Measurements from ENCODE around the gene GATA2. TPM values are rescaled to one million over a fixed set of nuclear protein-coding genes. Genes with fewer than 3 reads are reported as not detected.

Gene GATA2
- total RNA-seq, 1 experiment from 2014 or later, result 74.6 TPM

GRCh38 chr3:128456776-128457715 is 36.0 kb downstream of the GATA2 start:
- no peak for ATAC-seq
- DNase-seq (ENCODE audit: low read depth, low spot score), result no peak
- no peak overlapping the region; a peak in 1 of 4 replicates for H3K4me3 ChIP-seq (ENCODE audit: low read depth in 2 of 2, low read length in 2 of 2)
- no peaks in the 10 kb centered on the region for H3K4me1 ChIP-seq (ENCODE audit: control insufficient read depth, insufficient read depth, low read length)
- no peaks in the 10 kb centered on the region for H3K27me3 ChIP-seq (ENCODE audit: control insufficient read depth, insufficient read depth, low read length)
- TF ChIP-seq POLR2AphosphoS5 (IDR thresholded peaks at IDR 0.05; ENCODE audit: low read depth, low read length) (no peak), TCF7L2 (IDR thresholded peaks at IDR 0.05; ENCODE audit: low read depth, low read length) (no peak), SIN3A (IDR thresholded peaks at IDR 0.05; ENCODE audit: borderline replicate concordance, insufficient read depth, low read depth, low read length) (no peak), CTCF (IDR thresholded peaks at IDR 0.05) (no peak), REST (IDR thresholded peaks at IDR 0.05; ENCODE audit: insufficient read depth in 1 of 2, low read depth in 2 of 2, low read length in 1 of 2) (no peak)
- no peak overlapping the region for H3K27ac ChIP-seq (ENCODE audit: low read length)
- intact Hi-C loops (cut with micrococcal nuclease; ENCODE audit: unreplicated experiment) (no loop called here), in situ Hi-C loops (cut with HindIII; ENCODE audit: low pct_unique_long_range_greater_than_20kb, low sequenced_read_pairs) (no loop called here)
- H3K9me3 ChIP-seq (ENCODE audit: control insufficient read depth, insufficient read depth, low read depth, low read length), result no peaks in the 10 kb centered on the region
- ChIA-PET CTCF (no interaction called here), POLR2A (interaction anchor here (0.6 kb wide), 1 partner anchor 51 kb away, joined by 5 read pairs; no protein-coding TSS in a partner anchor)
- H3K36me3 ChIP-seq (ENCODE audit: control insufficient read depth, insufficient read depth, low read length), result no peaks in the 10 kb centered on the region
- no TSS peak for BruUV-seq (replicated peaks)

GRCh38 chr3:128455786-128456748 is 36.9 kb downstream of the GATA2 start:
- peak; percentile 35; the same call in 1 of the 2 replicates for ATAC-seq
- POLR2A ChIA-PET, result no interaction called here
- Histone ChIP-seq H3K27ac (ENCODE audit: low read length) (no peak overlapping the region), H3K36me3 (ENCODE audit: control insufficient read depth, insufficient read depth, low read length) (no peaks in the 10 kb centered on the region), H3K27me3 (ENCODE audit: control insufficient read depth, insufficient read depth, low read length) (no peaks in the 10 kb centered on the region), H3K9me3 (ENCODE audit: control insufficient read depth, insufficient read depth, low read depth, low read length) (no peaks in the 10 kb centered on the region), H3K4me3 (ENCODE audit: low read depth in 2 of 2, low read length in 2 of 2) (no peak overlapping the region; a peak in 1 of 4 replicates), H3K4me1 (ENCODE audit: control insufficient read depth, insufficient read depth, low read length) (no peaks in the 10 kb centered on the region)
- no peak for DNase-seq (ENCODE audit: low read depth, low spot score)
- in situ Hi-C loops (cut with HindIII; ENCODE audit: low pct_unique_long_range_greater_than_20kb, low sequenced_read_pairs), result no loop called here
- CTCF ChIA-PET, result no interaction called here
- TF ChIP-seq CTCF (IDR thresholded peaks at IDR 0.05), result no peak
- TF ChIP-seq POLR2AphosphoS5 (IDR thresholded peaks at IDR 0.05; ENCODE audit: low read depth, low read length), result no peak
- TF ChIP-seq REST (IDR thresholded peaks at IDR 0.05; ENCODE audit: insufficient read depth in 1 of 2, low read depth in 2 of 2, low read length in 1 of 2), result no peak
- no peak for TF ChIP-seq TCF7L2 (IDR thresholded peaks at IDR 0.05; ENCODE audit: low read depth, low read length)
- TF ChIP-seq SIN3A (IDR thresholded peaks at IDR 0.05; ENCODE audit: borderline replicate concordance, insufficient read depth, low read depth, low read length), result no peak
- BruUV-seq (replicated peaks), result no TSS peak
- intact Hi-C loops (cut with micrococcal nuclease; ENCODE audit: unreplicated experiment), result no loop called here

Data from Panc1 (cell line).